SH-SY5Y (cell line): ENCODE measurements around the gene ACIN1.

Experiments
- GATA2 ChIP-seq: IDR thresholded peaks from 2 replicates; pipeline ENCODE4 v1.6.1; 2011; ENCODE audit warnings: mild to moderate bottlenecking, low read depth, low read length
- GATA3 ChIP-seq: IDR thresholded peaks from 2 replicates; pipeline ENCODE4 v1.6.1; 2011; ENCODE audit warnings: low read depth, mild to moderate bottlenecking, low read length, moderate library complexity

- TF ChIP-seq GATA3 (no peak), GATA2 (no peak)
Observed at GRCh38 chr14:23140371-23140770, 45.4 kb upstream of the ACIN1 start.
